Psoas muscle (tissue), 8 donors: Measurements from ENCODE around the gene DYNLT1. TPM values are rescaled to one million over a fixed set of nuclear protein-coding genes. Genes with fewer than 3 reads are reported as not detected.
"Not testable (repeated sequence)": the region's sequence is repeated elsewhere in the genome, so short reads cannot be mapped to it uniquely, and the experiment has no call there.

Experiments used
- ATAC-seq, 4 donors: fragments of 200-7000 bp; cut with Tn5 transposase; one replicate each; pipeline ENCODE4 v1.9.1; 2020; ENCODE audit warnings: moderate library complexity in 3 of 4, mild to moderate bottlenecking in 2 of 4
- DNase-seq, 2 donors: peaks; one replicate each; pipeline ENCODE4 v3.0.0-alpha.2; 2020
- H3K27ac ChIP-seq: fragments of 200-600 bp; one replicate; pipeline ENCODE4 v1.8.0; 2022
- H3K27me3 ChIP-seq, 3 donors: fragments of 200-600 bp in 1 of 3; one replicate each; pipeline versions ENCODE4 v1.6.1 to v1.8.0; 2013 to 2022; ENCODE audit warnings: low read length in 2 of 3, mild to moderate bottlenecking in 2 of 3, moderate library complexity in 1 of 3; ENCODE audit not compliant: insufficient read depth in 3 of 3
- H3K36me3 ChIP-seq, 2 donors: fragments of 200-600 bp in 1 of 2; one replicate each; pipeline versions ENCODE4 v1.6.1 to v1.8.0; 2013 to 2022; ENCODE audit warnings: low read depth in 1 of 2, mild to moderate bottlenecking in 1 of 2, moderate library complexity in 1 of 2; ENCODE audit not compliant: insufficient read depth in 1 of 2
- H3K4me1 ChIP-seq: fragments of 200-600 bp; one replicate; pipeline ENCODE4 v1.8.0; 2022
- H3K4me3 ChIP-seq: fragments of 200-600 bp; one replicate; pipeline ENCODE4 v1.8.0; 2022; ENCODE audit warnings: mild to moderate bottlenecking
- H3K9me3 ChIP-seq: fragments of 200-600 bp; one replicate; pipeline ENCODE4 v1.8.0; 2022
- CTCF ChIP-seq: fragments of 200-600 bp; IDR thresholded peaks from one replicate; pipeline ENCODE4 v1.8.0; 2022; ENCODE audit warnings: antibody characterized with exemption
- WGBS, 3 donors: extraction: QIAGEN DNeasy Blood & Tissue Kit; methylation state at CpG; one replicate each; pipeline versions ENCODE4 v1.1.6 to v1.1.7; 2013; 5-methylcytosine and 5-hydroxymethylcytosine counted together
- intact Hi-C, 2 donors: fragments of 100-400 bp; cut with DNase I; formaldehyde crosslinking; loops; one replicate each; pipeline versions ENCODE4 v1.11.0 to v1.14.2; 2022
- polyA plus RNA-seq, 3 donors: library from polyadenylated mRNA; stranded (reverse); fragments of 200-250 nt; gene quantifications; one replicate each; pipeline ENCODE4 v1.2.3, GENCODE V29; 2013
- total RNA-seq, 4 donors: library from RNA; stranded (reverse); fragmentation: NEBNext Ultra II Directional in 2 of 4; extraction: Animal tissue kit (Norgen Biotek cat#: 25700) in 2 of 4; gene quantifications; one replicate each; pipeline versions ENCODE4 v1.2.1 to v1.2.4, GENCODE V29; 2021 to 2023
- donor health status: healthy with polysubstance abuse.
- donor health status: DM: no; HTN: no; CAD: no; lungs with moderate emphysema.
- donor health status: Bipolar disorder and iron deficiency.
- donor health status: healthy.
- donor health status: DM: yes; HTN: yes; CAD: no.
- donor health status: DM: no; HTN: no; CAD: no.
- donor health status: DM: no; HTN: no; CAD: no.
- donor health status: DM: yes; HTN: yes; CAD: no.

The DYNLT1 gene
- total and polyA plus RNA-seq, 7 donors: 112 to 202 (median 146) TPM

- H3K27me3 ChIP-seq: no peaks in the 10 kb centered on the region
- intact Hi-C loops: no loop called here
- ATAC-seq: no peak
- H3K4me1 ChIP-seq: no peaks in the 10 kb centered on the region
- no peak for TF ChIP-seq CTCF
- WGBS, 3 donors: 74 to 83% (median 79%) methylated on average over 11 of the region's 11 CpGs
- no peak overlapping the region for H3K4me3 ChIP-seq
- H3K9me3 ChIP-seq: no peaks in the 10 kb centered on the region
- no peaks in the 10 kb centered on the region for H3K36me3 ChIP-seq
- H3K27ac ChIP-seq: no peak overlapping the region
- no peak for DNase-seq
Measured at GRCh38 chr6:158677906-158678578, 33.5 kb upstream of the DYNLT1 start.

- H3K4me1 ChIP-seq, intact Hi-C loops, ATAC-seq, H3K4me3 ChIP-seq, DNase-seq, H3K27ac ChIP-seq, H3K36me3 ChIP-seq, H3K27me3 ChIP-seq, H3K9me3 ChIP-seq: not testable (repeated sequence)
- 96 to 98% (median 97%) methylated on average over 3 of the region's 3 CpGs for WGBS, 3 donors
Measured at GRCh38 chr6:158677094-158677493, 32.6 kb upstream of the DYNLT1 start.

GRCh38 chr6:158674342-158675131 lies 30.0 kb upstream of the DYNLT1 start:
- Histone ChIP-seq H3K27me3 (no peaks in the 10 kb centered on the region), H3K27ac (no peak overlapping the region), H3K9me3 (no peaks in the 10 kb centered on the region), H3K4me1 (peaks cover 9% of the 10 kb centered on the region), H3K4me3 (no peak overlapping the region), H3K36me3 (no peaks in the 10 kb centered on the region)
- 88 to 91% (median 89%) methylated on average over 14 of the region's 14 CpGs for WGBS, 3 donors
- intact Hi-C loops: no loop called here
- no peak for DNase-seq
- TF ChIP-seq CTCF: no peak
- no peak for ATAC-seq

- intact Hi-C loops: no loop called here
- no peak overlapping the region for H3K4me3 ChIP-seq
- no peak overlapping the region for H3K27ac ChIP-seq
- peaks cover 24% of the 10 kb centered on the region for H3K4me1 ChIP-seq
- 97 to 98% (median 97%) methylated on average over 6 of the region's 6 CpGs for WGBS, 3 donors
- no peak for TF ChIP-seq CTCF
- H3K27me3 ChIP-seq: no peaks in the 10 kb centered on the region
- ATAC-seq (no peak), DNase-seq (no peak)
- no peaks in the 10 kb centered on the region for H3K36me3 ChIP-seq
- no peaks in the 10 kb centered on the region for H3K9me3 ChIP-seq
Measured at GRCh38 chr6:158672726-158673125, 28.2 kb upstream of the DYNLT1 start.

GRCh38 chr6:158672119-158672518 lies 27.6 kb upstream of the DYNLT1 start:
- H3K9me3 ChIP-seq, intact Hi-C loops, H3K27me3 ChIP-seq, DNase-seq, H3K27ac ChIP-seq, ATAC-seq, H3K36me3 ChIP-seq, H3K4me3 ChIP-seq: not testable (repeated sequence)
- H3K4me1 ChIP-seq: peaks cover 30% of the 10 kb centered on the region
- WGBS, 3 donors: 90 to 92% (median 91%) methylated on average over 8 of the region's 8 CpGs
